H9 (cell line): ENCODE data around the gene CEP152. TPM values are rescaled to one million over a fixed set of nuclear protein-coding genes. Genes with fewer than 3 reads are reported as not detected.

Experiments used
- DNase-seq: peaks from one replicate; pipeline ENCODE4 v3.0.0-alpha.2; 2017
- H2AFZ ChIP-seq: one replicate; pipeline ENCODE4 v1.6.1; 2013; ENCODE audit warnings: mild to moderate bottlenecking, low read length, control low read depth, moderate library complexity
- H2AK5ac ChIP-seq: 2 replicates; pipeline ENCODE4 v1.6.1; 2013; ENCODE audit warnings: low read length, control low read depth, mixed read lengths; ENCODE audit not compliant: insufficient read length
- H2BK120ac ChIP-seq: one replicate; pipeline ENCODE4 v1.6.1; 2013; ENCODE audit warnings: low read depth, mild to moderate bottlenecking, low read length, control low read depth, inconsistent platforms; ENCODE audit not compliant: poor library complexity, severe bottlenecking
- H2BK12ac ChIP-seq: 2 replicates; pipeline ENCODE4 v1.6.1; 2013; ENCODE audit warnings: low read length, control low read depth, mixed read lengths, low read depth; ENCODE audit not compliant: insufficient read length
- H2BK15ac ChIP-seq: 2 replicates; pipeline ENCODE4 v1.6.1; 2013; ENCODE audit warnings: low read depth, low read length, control low read depth
- H2BK20ac ChIP-seq: one replicate; pipeline ENCODE4 v1.6.1; 2013; ENCODE audit warnings: low read depth, mild to moderate bottlenecking, low read length, control low read depth, inconsistent platforms; ENCODE audit not compliant: poor library complexity, severe bottlenecking
- H2BK5ac ChIP-seq: 2 replicates; pipeline ENCODE4 v1.6.1; 2013; ENCODE audit warnings: low read length, control low read depth, mixed read lengths; ENCODE audit not compliant: insufficient read length
- H3K14ac ChIP-seq: 2 replicates; pipeline ENCODE4 v1.6.1; 2013; ENCODE audit warnings: low read length, control low read depth; ENCODE audit not compliant: insufficient read depth
- H3K18ac ChIP-seq: 2 replicates; pipeline ENCODE4 v1.6.1; 2013; ENCODE audit warnings: low read depth, mild to moderate bottlenecking, mixed read lengths, low read length, control low read depth; ENCODE audit not compliant: insufficient read length
- H3K23ac ChIP-seq: 2 replicates; pipeline ENCODE4 v1.6.1; 2013; ENCODE audit warnings: low read length, control low read depth, mixed read lengths, low read depth; ENCODE audit not compliant: insufficient read length
- H3K23me2 ChIP-seq: 2 replicates; pipeline ENCODE4 v1.6.1; 2013; ENCODE audit warnings: low read depth, mild to moderate bottlenecking, mixed read lengths, low read length, control low read depth; ENCODE audit not compliant: insufficient read length, poor library complexity, severe bottlenecking
- H3K27ac ChIP-seq: 2 replicates; pipeline ENCODE4 v1.5.1; 2013; ENCODE audit warnings: low read length, control low read depth, mixed read lengths, low read depth; ENCODE audit not compliant: insufficient read length
- H3K27me3 ChIP-seq: 2 replicates; pipeline ENCODE4 v1.6.1; 2013; ENCODE audit warnings: low read length, control low read depth, inconsistent platforms; ENCODE audit not compliant: insufficient read depth
- H3K4ac ChIP-seq: 2 replicates; pipeline ENCODE4 v1.6.1; 2013; ENCODE audit warnings: low read depth, mild to moderate bottlenecking, control low read depth, inconsistent platforms, low read length, moderate library complexity
- H3K4me1 ChIP-seq: 2 replicates; pipeline ENCODE4 v1.6.1; 2013; ENCODE audit warnings: low read length, control low read depth, inconsistent platforms; ENCODE audit not compliant: insufficient read depth
- H3K4me2 ChIP-seq: 2 replicates; pipeline ENCODE4 v1.6.1; 2013; ENCODE audit warnings: low read length, control low read depth, mixed read lengths; ENCODE audit not compliant: insufficient read length, insufficient read depth
- H3K56ac ChIP-seq: 2 replicates; pipeline ENCODE4 v1.6.1; 2013; ENCODE audit warnings: low read depth, mild to moderate bottlenecking, mixed read lengths, low read length, control low read depth; ENCODE audit not compliant: insufficient read length
- H3K79me1 ChIP-seq: 2 replicates; pipeline ENCODE4 v1.6.1; 2013; ENCODE audit warnings: low read depth, mild to moderate bottlenecking, moderate library complexity, low read length, control low read depth, inconsistent platforms; ENCODE audit not compliant: insufficient read depth, poor library complexity, severe bottlenecking
- H3K79me2 ChIP-seq: 2 replicates; pipeline ENCODE4 v1.6.1; 2013; ENCODE audit warnings: low read length, control low read depth, inconsistent platforms; ENCODE audit not compliant: insufficient read depth
- H3K9ac ChIP-seq: 2 replicates; pipeline ENCODE4 v1.6.1; 2013; ENCODE audit warnings: low read length, control low read depth, mixed read lengths; ENCODE audit not compliant: insufficient read length; ENCODE audit errors: extremely low read depth
- H3K9me3 ChIP-seq: one replicate; pipeline ENCODE4 v1.6.1; 2013; ENCODE audit warnings: low read depth, low read length, inconsistent platforms; ENCODE audit not compliant: control insufficient read depth
- H3T11ph ChIP-seq: one replicate; pipeline ENCODE4 v1.6.1; 2013; ENCODE audit warnings: mild to moderate bottlenecking, low read length, control low read depth, inconsistent platforms
- H4K20me1 ChIP-seq: one replicate; pipeline ENCODE4 v1.6.1; 2013; ENCODE audit not compliant: control insufficient read depth, insufficient read length, insufficient read depth
- H4K5ac ChIP-seq: 2 replicates; pipeline ENCODE4 v1.6.1; 2013; ENCODE audit warnings: low read depth, mild to moderate bottlenecking, mixed read lengths, low read length, control low read depth; ENCODE audit not compliant: insufficient read length
- H4K8ac ChIP-seq: replicated peaks from 2 replicates; pipeline ENCODE4 v1.6.1; 2013; ENCODE audit warnings: low read length, control low read depth, mixed read lengths, low read depth; ENCODE audit not compliant: insufficient read length
- H4K91ac ChIP-seq: 2 replicates; pipeline ENCODE4 v1.6.1; 2013; ENCODE audit warnings: low read depth, mild to moderate bottlenecking, moderate library complexity, mixed read lengths, low read length, control low read depth; ENCODE audit not compliant: insufficient read length
- H3K27ac Mint-ChIP-seq, 3 experiments: 2 replicates in 2 of 3; 3 replicates in 1 of 3; pipeline ENCODE4 v1.8.0; 2020 to 2021; ENCODE audit warnings: mixed read lengths in 3 of 3, mild to moderate bottlenecking in 1 of 3, moderate library complexity in 1 of 3
- H3K27me3 Mint-ChIP-seq: 2 replicates; pipeline ENCODE4 v1.8.0; 2021; ENCODE audit warnings: low read depth, mild to moderate bottlenecking, moderate library complexity, mixed read lengths
- H3K36me3 Mint-ChIP-seq, 3 experiments: 2 replicates in 2 of 3; 3 replicates in 1 of 3; pipeline ENCODE4 v1.8.0; 2020 to 2021; ENCODE audit warnings: low read depth in 3 of 3, mixed read lengths in 3 of 3; ENCODE audit not compliant: insufficient read depth in 1 of 3
- H3K4me1 Mint-ChIP-seq, 2 experiments: 2 replicates each; pipeline ENCODE4 v1.8.0; 2020; ENCODE audit warnings: mixed read lengths in 2 of 2
- H3K4me3 Mint-ChIP-seq, 2 experiments: 2 replicates in 1 of 2; 3 replicates in 1 of 2; pipeline ENCODE4 v1.8.0; 2020 to 2021; ENCODE audit warnings: mild to moderate bottlenecking in 2 of 2, mixed read lengths in 2 of 2, moderate library complexity in 1 of 2
- H3K9me3 Mint-ChIP-seq, 2 experiments: 2 replicates in 1 of 2; 3 replicates in 1 of 2; pipeline ENCODE4 v1.8.0; 2020; ENCODE audit warnings: mild to moderate bottlenecking in 2 of 2, mixed read lengths in 2 of 2, moderate library complexity in 1 of 2
- CTCF ChIP-seq: fragments of 200-600 bp; sonication (generic); conservative IDR thresholded peaks from 3 replicates; pipeline ENCODE4 v1.8.0; 2021; ENCODE audit warnings: antibody characterized with exemption, mild to moderate bottlenecking
- WGBS: extraction: QIAGEN DNeasy Blood & Tissue Kit; methylation state at CpG from one replicate; pipeline ENCODE4 v1.1.7; 2013; ENCODE audit warnings: missing lambda C conversion rate, low lambda C conversion rate, mixed read lengths; ENCODE audit not compliant: insufficient read length; ENCODE audit errors: extremely low coverage; 5-methylcytosine and 5-hydroxymethylcytosine counted together
- total RNA-seq: library from RNA; stranded (reverse); gene quantifications from 2 replicates; pipeline ENCODE4 v1.2.1, GENCODE V29; 2021

Gene CEP152
- total RNA-seq, 1 experiment from 2014 or later: 10.9 TPM

- H3K4me2 ChIP-seq: no peak overlapping the region
- H2BK20ac ChIP-seq: no peak overlapping the region
- no peaks in the 10 kb centered on the region for H3K9me3 Mint-ChIP-seq
- H2BK15ac ChIP-seq: no peak overlapping the region
- no peak overlapping the region for H3K14ac ChIP-seq
- H3T11ph ChIP-seq: no peak overlapping the region
- TF ChIP-seq CTCF: no peak
- H3K79me1 ChIP-seq: no peaks in the 10 kb centered on the region
- H3K4me1 Mint-ChIP-seq: peaks cover 3 to 6% of the 10 kb centered on the region in 2 experiments; a peak in 3 of 4 replicates
- H3K27me3 Mint-ChIP-seq: no peaks in the 10 kb centered on the region
- H3K27me3 ChIP-seq: no peaks in the 10 kb centered on the region
- no peaks in the 10 kb centered on the region for H3K4me1 ChIP-seq
- H2AFZ ChIP-seq: no peak overlapping the region
- H3K79me2 ChIP-seq: no peaks in the 10 kb centered on the region
- no peaks in the 10 kb centered on the region for H4K20me1 ChIP-seq
- DNase-seq: no peak
- H3K4ac ChIP-seq: no peak overlapping the region
- H4K5ac ChIP-seq: no peak overlapping the region
- H3K18ac ChIP-seq: no peak overlapping the region
- H3K36me3 Mint-ChIP-seq: peaks cover 9 to 39% (median 31%) of the 10 kb centered on the region in 3 experiments; a peak in 6 of 7 replicates
- no peak overlapping the region for H3K9ac ChIP-seq
- H2AK5ac ChIP-seq: no peak overlapping the region
- no peak overlapping the region for H4K8ac ChIP-seq
- H3K56ac ChIP-seq: no peak overlapping the region
- H2BK5ac ChIP-seq: no peak overlapping the region
- H2BK120ac ChIP-seq: no peak overlapping the region
- no peak overlapping the region; a peak in 1 of 7 replicates for H3K27ac Mint-ChIP-seq
- H2BK12ac ChIP-seq: no peak overlapping the region
- no peaks in the 10 kb centered on the region for H3K23me2 ChIP-seq
- no peak overlapping the region for H4K91ac ChIP-seq
- H3K27ac ChIP-seq: no peak overlapping the region
- no peak overlapping the region for H3K4me3 Mint-ChIP-seq
- H3K23ac ChIP-seq: no peak overlapping the region
- H3K9me3 ChIP-seq: no peaks in the 10 kb centered on the region
- WGBS: no CpG with 5 or more reads among the region's 3 CpGs
Observed at GRCh38 chr15:48785195-48785594, 25.7 kb downstream of the CEP152 start.
